SW 1271 (cell line): ENCODE measurements around the gene JAGN1.
"Not testable (repeated sequence)": the region's sequence is repeated elsewhere in the genome, so short reads cannot be mapped to it uniquely, and the experiment has no call there.

ENCODE experiments used
- DNase-seq, 2 experiments: peaks; one replicate each; lab custom pipeline; 2025; lab: John Stamatoyannopoulos, UW

The JAGN1 gene

GRCh38 chr3:9898467-9899241 is 8.2 kb downstream of the JAGN1 start:
- DNase-seq, result no peak

- DNase-seq, result no peak
These were observed 8.9 kb downstream of the JAGN1 start for GRCh38 chr3:9899289-9899791.

GRCh38 chr3:9900965-9901415 is 10.6 kb downstream of the JAGN1 start:
- not testable (repeated sequence) for DNase-seq

DNA sequence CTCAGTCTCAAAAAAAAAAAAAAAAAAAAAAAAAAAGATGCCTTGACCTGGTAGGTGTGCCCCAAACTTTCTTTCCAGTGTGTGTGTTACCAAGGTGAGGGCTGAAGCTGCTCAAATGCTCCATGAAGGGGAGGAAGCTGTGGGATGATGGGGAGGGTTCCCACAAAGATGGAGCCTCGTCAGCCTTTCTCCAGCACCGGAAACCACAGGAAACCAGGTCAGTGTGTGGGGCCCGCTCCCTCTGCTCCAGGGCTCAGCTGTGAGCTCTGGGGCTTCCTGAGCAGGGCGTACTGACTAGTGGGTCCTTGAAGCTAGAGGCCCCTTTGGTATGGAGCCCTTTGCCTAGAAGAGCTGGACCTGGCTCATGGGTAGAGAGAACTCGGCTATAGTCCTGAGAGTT is 11.6 kb downstream of the JAGN1 start:
- no peak for DNase-seq

DNA sequence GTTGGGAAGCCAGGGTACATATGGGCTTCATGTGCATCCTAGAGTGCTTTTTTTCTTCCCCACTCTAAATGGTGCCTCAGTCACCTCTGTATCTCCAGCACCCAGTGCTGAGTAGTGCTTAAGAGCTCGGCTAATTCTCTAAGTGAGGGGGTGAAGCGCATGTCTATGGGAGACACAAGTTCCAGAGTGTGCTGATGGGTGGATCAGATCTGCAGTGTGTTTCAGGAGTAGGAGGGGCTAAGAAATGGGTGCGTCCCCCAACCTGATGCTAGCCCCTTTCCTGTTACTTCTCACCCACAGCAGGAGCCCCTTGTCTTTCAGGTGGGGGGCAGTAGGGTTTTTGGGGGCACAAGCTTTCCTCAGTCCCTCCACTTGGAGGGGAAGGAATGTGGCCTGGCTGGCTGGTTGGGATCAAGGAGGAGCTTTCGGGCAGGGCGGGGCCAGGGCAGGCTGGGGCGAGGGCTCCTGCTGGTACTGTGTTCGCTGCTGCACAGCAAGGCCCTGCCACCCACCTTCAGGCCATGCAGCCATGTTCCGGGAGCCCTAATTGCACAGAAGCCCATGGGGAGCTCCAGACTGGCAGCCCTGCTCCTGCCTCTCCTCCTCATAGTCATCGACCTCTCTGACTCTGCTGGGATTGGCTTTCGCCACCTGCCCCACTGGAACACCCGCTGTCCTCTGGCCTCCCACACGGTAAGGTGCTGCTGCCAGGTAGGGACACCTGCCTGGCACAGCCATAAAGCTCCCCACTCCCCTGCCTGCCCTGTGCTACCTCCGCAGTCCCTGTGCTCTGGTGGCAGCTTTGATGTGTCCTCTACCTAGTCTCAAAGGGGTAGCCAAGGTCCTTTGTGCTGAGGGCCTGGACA is 12.2 kb downstream of the JAGN1 start, which contains the start of gene IL17RE:
IL17RE (plus strand) TSS at position 477 of the 866 bp plus-strand sequence; CDS start at position 562, 85 bp downstream.
- DNase-seq, result no peak

DNA sequence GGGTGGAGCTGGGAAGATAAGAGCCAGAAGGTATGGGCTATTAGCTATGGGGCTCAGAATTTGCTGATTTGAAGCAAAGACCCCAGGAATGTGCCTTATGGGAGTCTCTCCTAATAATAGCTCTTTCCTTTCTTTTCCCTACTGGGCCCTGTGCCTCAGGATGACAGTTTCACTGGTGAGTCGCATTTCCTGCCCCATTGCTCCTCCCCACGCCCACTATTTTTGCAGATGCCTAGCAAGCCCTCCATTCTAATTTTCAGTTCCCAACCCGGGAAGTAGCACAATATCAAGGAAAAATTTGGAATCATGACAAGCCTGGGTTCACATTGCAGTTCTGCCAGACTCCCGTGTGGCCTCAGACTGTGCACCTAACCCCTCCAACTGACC is 12.8 kb downstream of the JAGN1 start:
- peak in 1 of 2 experiments; percentile 53 for DNase-seq

DNA sequence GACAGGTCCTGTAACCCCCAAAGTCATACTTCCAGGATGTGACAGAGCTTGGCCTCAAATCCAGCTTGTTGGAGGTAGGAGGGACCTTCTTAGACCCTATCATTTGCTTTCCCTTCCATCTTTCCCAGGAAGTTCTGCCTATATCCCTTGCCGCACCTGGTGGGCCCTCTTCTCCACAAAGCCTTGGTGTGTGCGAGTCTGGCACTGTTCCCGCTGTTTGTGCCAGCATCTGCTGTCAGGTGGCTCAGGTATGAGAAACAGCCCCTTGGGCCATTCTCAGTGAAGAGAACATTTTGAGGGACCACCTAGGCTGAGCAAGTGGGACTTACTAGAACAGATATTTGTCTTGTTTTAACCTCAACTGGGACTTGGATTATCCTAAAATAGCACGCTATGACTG is 13.5 kb downstream of the JAGN1 start:
- DNase-seq, result no peak

GRCh38 chr3:9906480-9906879 is 16.1 kb downstream of the JAGN1 start:
- DNase-seq, result no peak

DNA sequence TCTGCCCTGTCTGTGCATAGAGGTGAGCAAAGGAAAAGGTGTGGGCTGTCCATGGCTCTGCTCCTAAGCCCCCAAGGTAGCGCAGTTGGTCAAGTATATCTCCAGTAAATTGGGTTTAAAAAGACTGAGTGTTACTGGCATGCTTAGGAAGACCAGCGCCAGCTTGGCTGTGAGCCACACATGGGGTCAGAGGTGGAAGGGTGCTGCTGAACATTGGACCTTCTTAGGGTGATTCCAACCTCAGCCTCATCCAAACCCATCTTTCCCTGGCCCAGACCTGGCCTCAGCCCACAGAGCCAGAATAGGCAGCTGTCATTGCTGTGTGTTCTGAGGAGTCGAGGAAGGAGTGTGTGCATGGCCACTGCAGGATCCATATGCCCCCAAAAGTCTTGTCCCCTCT is 17.9 kb downstream of the JAGN1 start:
- no peak for DNase-seq

GRCh38 chr3:9909221-9910013 is 19.0 kb downstream of the JAGN1 start:
- DNase-seq, result no peak

- DNase-seq, result no peak
These were observed 21.5 kb downstream of the JAGN1 start for GRCh38 chr3:9911863-9912262.

DNA sequence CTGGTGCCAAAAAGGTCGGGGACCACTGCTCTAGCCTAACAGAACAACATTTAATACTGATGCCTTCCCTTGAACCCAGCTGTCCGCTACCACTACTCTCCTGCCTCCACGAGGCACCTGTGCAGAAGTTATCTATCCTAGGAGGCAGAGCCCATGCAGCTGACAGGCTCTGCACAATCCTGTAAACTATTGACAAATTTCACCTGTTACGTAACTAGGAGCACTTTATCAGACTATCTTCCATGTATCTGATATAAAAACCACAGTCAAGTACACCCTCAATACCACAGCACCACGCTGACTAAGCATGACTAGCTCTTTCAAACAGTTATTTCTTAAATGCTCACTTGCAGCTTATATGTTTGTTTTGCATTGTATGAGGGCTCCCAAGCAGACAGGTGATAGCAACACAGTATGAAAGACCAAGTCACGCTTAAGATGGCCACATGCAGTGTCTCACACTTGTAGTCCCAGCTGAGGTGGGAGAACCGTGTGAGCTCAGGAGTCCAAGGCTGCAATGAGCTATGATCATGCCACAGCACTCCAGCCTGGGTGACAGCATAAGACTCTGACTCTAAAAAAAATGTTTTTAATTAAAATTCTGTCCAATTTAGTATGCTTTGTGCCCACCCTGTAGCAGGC is 22.0 kb downstream of the JAGN1 start:
- DNase-seq, result no peak

GRCh38 chr3:9913601-9914000 is 23.2 kb downstream of the JAGN1 start:
- no peak for DNase-seq

DNA sequence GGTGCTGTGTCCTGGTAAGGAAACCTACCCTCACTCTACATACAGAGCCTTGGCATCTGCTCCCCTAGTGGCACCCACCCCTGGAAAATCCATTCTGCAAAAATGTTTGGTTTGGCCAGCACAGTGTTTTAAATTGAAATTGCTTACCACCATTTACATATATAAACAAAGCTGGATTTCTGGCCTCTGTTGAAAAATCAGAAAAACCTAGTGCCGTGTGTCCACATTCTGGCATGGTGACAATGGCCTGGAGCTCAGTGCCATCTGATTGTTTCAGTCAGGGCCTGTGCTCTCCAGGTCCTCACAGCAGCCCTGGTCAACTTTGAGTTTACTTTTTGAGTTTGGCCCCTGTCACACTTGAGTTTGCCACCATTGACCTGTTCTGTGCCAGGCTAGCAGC is 23.6 kb downstream of the JAGN1 start:
- no peak for DNase-seq

GRCh38 chr3:9914559-9915253 is 24.3 kb downstream of the JAGN1 start:
- DNase-seq, result peak in 1 of 2 experiments; percentile 31

DNA sequence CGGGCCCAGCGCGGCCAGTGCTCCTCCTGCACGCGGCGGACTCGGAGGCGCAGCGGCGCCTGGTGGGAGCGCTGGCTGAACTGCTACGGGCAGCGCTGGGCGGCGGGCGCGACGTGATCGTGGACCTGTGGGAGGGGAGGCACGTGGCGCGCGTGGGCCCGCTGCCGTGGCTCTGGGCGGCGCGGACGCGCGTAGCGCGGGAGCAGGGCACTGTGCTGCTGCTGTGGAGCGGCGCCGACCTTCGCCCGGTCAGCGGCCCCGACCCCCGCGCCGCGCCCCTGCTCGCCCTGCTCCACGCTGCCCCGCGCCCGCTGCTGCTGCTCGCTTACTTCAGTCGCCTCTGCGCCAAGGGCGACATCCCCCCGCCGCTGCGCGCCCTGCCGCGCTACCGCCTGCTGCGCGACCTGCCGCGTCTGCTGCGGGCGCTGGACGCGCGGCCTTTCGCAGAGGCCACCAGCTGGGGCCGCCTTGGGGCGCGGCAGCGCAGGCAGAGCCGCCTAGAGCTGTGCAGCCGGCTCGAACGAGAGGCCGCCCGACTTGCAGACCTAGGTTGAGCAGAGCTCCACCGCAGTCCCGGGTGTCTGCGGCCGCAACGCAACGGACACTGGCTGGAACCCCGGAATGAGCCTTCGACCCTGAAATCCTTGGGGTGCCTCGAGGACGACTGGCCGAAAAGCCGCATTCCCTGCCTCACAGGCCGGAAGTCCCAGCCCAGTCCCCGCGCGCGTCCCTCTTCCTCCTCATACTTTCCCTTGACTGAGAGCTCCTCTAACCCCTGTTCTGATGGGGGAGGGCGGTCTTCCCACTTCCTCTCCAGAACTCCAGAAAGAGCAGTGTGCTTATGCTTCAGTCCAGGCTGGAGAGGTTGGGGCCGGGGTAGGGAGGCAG is 25.1 kb downstream of the JAGN1 start:
- peak in 1 of 2 experiments; percentile 23 for DNase-seq

DNA sequence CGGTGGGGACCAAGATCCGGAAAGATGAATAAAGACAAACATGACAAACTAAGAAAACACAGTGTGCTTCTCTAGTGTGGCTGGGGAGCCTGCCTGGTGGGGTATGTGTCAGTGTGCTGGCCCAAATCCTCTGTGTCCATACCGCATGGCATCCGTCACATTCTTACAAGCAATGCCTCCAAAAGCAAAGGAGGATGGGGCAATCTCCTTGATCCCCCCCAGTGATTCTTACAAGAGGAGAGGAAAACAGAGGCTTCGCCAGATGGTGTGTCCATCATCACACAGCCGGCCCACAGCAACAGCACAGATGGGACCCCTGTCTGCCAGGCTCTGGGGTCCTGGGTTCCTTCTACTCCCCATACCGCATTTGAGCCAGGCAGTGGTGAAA is 25.9 kb downstream of the JAGN1 start:
- DNase-seq, result no peak

- peak; percentile 90 for DNase-seq
These were observed 26.6 kb downstream of the JAGN1 start, which contains the start of gene IL17RC for GRCh38 chr3:9916734-9917680. Gene IL17RC (plus strand): TSS chr3:9917098. CDS start chr3:9917316, 218 bp downstream.
